LNCAP (cell line): ENCODE measurements around the gene NUDCD3.

ENCODE experiments used
- TF ChIP-seq, protein P1 (sequence below): fragments of 450-650 bp; IDR thresholded peaks from 2 replicates; pipeline ENCODE4 v1.5.1; 2017; ENCODE audit warnings: mild to moderate bottlenecking

The NUDCD3 gene

GRCh38 chr7:44341401-44341800 is 149.1 kb downstream of the NUDCD3 start:
- TF ChIP-seq, protein P1, sequence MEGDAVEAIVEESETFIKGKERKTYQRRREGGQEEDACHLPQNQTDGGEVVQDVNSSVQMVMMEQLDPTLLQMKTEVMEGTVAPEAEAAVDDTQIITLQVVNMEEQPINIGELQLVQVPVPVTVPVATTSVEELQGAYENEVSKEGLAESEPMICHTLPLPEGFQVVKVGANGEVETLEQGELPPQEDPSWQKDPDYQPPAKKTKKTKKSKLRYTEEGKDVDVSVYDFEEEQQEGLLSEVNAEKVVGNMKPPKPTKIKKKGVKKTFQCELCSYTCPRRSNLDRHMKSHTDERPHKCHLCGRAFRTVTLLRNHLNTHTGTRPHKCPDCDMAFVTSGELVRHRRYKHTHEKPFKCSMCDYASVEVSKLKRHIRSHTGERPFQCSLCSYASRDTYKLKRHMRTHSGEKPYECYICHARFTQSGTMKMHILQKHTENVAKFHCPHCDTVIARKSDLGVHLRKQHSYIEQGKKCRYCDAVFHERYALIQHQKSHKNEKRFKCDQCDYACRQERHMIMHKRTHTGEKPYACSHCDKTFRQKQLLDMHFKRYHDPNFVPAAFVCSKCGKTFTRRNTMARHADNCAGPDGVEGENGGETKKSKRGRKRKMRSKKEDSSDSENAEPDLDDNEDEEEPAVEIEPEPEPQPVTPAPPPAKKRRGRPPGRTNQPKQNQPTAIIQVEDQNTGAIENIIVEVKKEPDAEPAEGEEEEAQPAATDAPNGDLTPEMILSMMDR = no peak

GRCh38 chr7:44338600-44338999 is 151.9 kb downstream of the NUDCD3 start:
- TF ChIP-seq, protein P1 = no peak

- TF ChIP-seq, protein P1 = no peak
These were observed 154.0 kb downstream of the NUDCD3 start for GRCh38 chr7:44336491-44336890.

- TF ChIP-seq, protein P1 = no peak
These were observed 155.3 kb downstream of the NUDCD3 start for GRCh38 chr7:44335184-44335583.

GRCh38 chr7:44334734-44335097 is 155.7 kb downstream of the NUDCD3 start:
- TF ChIP-seq, protein P1 = no peak

DNA sequence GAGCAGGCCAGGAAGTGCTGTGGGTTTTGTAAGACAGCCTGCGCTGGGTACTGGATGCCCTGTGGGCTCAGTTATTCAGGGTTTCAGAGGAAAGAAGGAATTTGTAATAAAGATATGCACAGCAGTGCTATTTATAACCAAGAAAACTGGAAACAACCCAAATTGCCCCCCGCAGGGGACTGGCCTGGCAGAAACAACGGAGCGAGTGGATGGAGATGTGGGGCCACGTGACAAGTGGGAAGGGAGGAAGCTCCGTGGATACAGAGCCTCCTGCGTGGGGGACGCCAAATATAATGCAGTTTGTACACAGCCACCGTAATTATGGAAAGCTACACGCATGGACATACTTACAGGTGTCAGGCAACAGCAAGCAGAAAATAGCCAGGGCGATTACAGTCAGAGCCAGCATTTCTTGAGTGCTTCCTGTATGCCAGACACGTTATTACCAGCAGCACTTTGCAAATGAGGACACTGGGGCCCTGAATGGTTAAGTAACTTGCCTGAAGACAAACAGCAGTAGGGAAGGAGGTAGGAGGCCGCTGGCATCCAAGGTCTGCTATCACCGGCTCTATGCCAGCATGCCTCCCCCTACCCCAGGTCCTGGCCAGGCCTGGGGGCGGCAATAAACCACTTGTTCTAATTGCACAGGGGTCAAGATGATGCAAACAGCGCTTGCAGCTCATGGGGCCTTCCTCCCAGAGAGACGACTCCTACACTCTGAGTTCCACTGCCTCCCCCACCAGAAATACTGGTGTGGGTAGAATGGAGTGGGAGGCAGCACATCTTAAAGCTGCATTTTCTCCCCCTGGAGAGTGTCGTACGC is 156.3 kb downstream of the NUDCD3 start:
- TF ChIP-seq, protein P1 = no peak

DNA sequence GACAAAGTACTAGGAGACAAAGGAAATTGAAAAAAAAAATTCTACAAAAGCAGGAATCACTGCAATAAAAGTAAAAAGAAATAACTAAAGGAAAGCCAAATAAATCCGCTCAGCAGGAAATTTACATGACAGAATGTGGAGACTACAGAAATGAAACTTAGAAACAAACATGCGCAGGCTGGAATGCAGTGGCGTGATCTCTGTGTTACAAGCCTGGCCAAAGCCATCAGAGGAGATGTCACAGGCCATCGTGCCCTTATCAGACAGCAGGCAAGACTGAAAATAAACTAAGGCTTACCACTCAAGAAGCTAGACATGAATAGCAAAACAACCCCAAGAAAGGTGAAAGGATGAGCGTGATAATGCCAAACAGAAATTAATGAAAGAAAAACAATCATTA is 158.8 kb downstream of the NUDCD3 start:
- TF ChIP-seq, protein P1 = no peak
